ENCODE data around the gene WDR7. TPM values are rescaled to one million over a fixed set of nuclear protein-coding genes. Genes with fewer than 3 reads are reported as not detected.

WDR7 gene
- total RNA-seq, 1 donor from 2014 or later, result 23.1 TPM

DNA sequence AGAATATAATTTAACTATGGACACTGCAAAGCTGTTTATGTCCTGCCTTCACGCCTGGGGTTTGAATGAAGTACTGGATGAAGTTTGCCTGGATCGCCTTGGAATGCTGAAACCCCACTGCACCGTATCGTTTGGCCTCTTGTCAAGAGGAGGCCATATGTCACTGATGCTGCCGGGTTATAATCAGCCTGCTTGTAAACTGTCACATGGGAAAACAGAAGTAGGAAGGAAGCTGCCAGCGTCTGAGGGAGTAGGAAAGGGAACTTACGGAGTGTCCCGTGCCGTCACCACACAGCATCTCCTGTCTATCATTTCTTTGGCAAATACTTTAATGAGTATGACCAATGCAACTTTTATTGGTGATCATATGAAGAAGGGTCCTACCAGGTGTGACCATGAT, 105.8 kb downstream of the WDR7 start:
- ATAC-seq (ENCODE audit: poor library complexity), result no peak
- DNase-seq, result no peak
- intact Hi-C loops (cut with DNase I), result no loop called here

DNA sequence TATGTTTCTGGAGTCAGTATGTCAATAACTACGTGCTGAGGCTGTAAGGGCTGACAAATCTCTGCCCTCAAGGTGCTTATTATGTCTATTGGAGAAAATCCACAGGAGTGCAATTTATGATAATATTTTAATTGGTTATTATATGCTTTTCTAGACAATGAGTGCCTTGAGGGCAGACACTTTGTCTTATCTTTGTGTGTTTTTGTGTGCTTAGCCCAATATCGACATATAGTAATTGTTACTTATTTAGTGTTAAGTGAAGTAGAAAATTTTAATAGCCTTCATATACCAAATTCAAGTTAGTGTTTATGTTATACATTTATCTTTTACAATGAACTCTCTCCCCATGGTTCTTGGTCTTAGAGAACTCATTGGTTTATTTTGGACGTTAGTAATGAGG, 118.9 kb downstream of the WDR7 start:
- ATAC-seq (ENCODE audit: poor library complexity), result no peak
- intact Hi-C loops (cut with DNase I), result no loop called here
- no peak for DNase-seq

DNA sequence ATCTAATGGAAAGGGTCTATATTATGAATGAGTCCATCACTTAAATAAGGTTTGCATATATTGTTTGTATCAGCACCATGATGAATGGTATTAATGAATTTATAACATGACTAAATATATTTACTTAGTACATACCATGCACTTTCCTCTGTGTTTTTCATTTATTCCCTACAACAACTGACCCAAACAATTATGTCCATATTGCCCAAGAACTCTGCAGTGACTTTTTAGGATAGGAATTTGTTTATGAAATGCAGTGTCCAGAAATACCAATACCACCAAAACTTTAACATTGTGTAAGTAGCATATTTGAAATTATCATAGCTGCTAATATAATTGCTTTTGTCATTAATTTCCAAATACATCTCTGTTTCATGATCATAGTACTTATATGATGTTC, 119.7 kb downstream of the WDR7 start:
- ATAC-seq (ENCODE audit: poor library complexity), result no peak
- intact Hi-C loops (cut with DNase I), result no loop called here

DNA sequence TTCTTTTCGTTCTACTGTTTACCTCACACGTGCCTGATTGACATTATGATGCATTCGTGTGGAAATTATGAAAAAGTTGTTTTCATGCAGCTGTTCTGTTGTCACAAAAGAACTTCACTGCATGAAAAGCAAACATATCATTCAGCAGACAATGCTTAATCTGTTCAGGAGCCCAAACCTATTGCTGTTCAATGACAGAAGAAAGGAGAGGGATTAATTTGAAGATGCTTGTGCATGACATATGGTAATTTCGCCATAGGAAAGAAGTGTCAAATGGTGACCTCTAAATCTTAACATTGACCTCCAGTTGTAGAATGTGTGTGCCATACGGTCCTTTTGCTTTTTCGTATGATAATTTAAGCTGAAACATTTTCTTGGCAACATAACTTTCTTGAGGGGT, 124.5 kb downstream of the WDR7 start:
- ATAC-seq (ENCODE audit: poor library complexity) (no peak), DNase-seq (no peak)
- intact Hi-C loops (cut with DNase I), result no loop called here

More for the DNA sequence above, 119.7 kb downstream of the WDR7 start:
- DNase-seq, result no peak

DNA sequence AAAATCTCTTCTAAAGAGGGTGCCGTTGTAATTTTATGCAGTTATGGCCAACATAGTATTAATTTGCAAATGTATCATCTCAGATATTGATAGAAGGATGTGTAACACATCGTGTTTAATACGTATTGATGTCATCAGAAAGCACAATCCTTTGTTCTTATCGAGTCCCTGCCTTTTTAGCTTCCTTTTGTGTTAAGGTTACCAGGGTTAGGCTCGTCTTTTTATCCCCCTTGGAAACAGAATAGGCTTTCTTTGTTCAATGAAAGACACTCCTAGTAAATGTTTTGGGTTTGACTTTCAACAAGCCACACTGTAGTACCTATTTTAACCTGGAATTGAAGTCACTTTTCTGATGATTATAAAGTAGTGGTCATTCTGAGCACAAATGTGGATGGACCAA, 136.2 kb downstream of the WDR7 start:
- DNase-seq (no peak), ATAC-seq (ENCODE audit: poor library complexity) (no peak)
- intact Hi-C loops (cut with DNase I), result no loop called here

DNA sequence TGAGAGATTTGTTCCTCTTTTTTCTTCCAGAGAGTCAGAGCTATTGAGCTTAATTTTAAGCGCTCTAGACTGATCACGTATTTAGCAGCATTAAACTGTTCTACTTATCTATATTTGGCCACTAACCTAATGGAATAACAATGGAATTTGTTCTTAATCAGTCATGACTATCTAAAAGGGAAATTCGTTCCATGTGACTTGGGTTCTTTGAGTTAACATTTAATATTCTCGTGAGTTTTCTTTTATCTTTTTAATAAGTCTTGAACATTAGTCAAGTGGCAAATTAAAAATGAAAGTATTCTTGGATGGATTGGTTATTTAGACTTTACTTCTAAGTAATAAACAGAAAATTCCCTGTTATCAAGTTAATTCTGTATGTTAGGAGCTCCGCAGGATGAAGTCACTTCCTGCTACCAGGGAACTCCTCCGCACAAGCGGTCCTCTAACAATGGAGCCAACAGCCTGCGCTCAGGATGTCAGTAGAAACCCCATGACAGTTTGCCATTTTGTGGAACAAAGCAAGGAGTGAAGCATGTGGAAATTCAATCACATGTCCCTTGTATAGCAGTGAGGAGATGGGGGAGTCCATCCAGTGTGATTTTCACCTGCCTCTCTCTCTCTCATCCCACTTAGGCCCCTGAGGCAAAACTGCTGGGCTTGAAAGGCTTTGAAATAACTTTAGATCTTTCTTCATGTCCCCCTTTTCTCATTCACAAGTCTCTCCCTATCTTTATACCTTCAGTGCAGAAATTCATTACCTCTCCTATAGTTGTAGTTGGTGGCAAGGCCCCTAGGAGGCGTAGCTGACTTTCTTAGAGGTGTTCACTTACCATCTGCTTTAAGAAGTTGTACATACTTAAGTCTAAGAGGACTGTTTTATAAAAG, 138.1 kb downstream of the WDR7 start:
- DNase-seq (no peak), ATAC-seq (ENCODE audit: poor library complexity) (peak; percentile 49)
- intact Hi-C loops (cut with DNase I), result no loop called here

DNA sequence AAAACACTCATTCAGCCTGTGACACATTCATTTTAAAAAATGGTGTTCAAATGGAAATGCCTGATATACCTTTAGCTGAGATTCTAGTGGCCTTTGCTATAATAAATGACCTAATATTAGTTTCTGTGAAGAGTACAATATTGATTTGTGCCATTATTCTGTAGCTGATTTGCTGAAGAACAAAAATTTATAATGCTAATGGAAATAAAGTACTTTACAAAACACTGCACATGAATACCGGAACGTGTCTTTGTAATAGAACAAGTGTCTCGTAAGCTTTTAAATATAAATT, 138.7 kb downstream of the WDR7 start:
- DNase-seq (no peak), ATAC-seq (ENCODE audit: poor library complexity) (no peak)
- intact Hi-C loops (cut with DNase I), result no loop called here

DNA sequence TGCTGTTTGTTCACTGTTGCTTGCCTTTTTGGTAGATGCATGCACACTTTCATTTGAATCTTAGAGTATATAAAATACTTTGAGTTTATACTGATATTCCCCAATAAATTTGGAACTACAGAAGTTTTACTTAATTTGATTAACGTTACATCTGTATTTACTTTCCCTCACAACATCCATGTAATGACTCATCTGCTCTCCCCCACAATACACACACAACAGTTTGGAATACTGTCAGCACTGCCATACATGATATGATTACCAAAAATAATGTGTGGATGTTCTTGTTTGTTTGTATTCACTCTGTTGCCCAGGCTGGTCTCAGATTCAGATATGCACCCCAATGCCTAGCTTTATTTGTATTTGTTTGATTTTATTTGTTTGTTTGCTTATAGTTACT, 144.2 kb downstream of the WDR7 start:
- DNase-seq (no peak), ATAC-seq (ENCODE audit: poor library complexity) (no peak)
- intact Hi-C loops (cut with DNase I), result no loop called here

DNA sequence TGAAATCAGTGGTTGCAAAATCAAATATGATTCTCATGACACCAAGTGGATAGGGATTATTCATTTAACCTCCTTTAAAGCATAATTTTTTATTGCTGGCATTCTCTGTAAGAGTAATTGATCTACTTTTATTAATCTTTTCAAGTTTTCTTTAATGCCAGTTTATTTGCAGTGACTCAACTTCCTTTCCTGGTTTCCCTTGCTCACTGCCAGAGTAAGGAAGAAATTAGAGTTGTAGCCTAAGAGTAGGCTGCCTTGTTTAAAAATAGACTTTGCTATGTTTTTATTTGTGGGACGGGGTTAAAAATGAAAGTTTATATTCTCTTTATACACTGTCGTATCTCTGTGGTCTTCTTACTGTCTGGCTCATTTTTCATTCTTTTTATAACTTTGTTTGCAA, 148.6 kb downstream of the WDR7 start:
- DNase-seq (no peak), ATAC-seq (ENCODE audit: poor library complexity) (no peak)
- intact Hi-C loops (cut with DNase I), result no loop called here

DNA sequence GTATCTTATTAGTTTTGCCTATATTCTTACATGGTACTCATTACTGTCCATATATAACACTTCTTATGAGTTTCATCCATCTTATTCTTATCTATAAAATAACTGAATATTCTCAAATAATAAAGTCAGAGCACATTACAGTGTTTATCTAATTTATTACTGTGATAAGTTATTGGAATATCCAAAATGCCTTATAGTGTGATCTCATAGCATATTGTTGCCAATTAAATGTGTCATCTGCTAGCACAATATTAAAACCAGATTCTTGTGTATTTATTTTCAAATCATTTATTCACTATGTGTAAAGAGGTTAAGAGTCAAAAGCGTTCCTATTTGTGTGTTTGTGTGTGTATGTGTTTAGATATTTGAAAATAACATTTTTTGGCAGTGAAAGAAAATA, 151.9 kb downstream of the WDR7 start:
- no peak for DNase-seq
- intact Hi-C loops (cut with DNase I), result no loop called here
- no peak for ATAC-seq (ENCODE audit: poor library complexity)

DNA sequence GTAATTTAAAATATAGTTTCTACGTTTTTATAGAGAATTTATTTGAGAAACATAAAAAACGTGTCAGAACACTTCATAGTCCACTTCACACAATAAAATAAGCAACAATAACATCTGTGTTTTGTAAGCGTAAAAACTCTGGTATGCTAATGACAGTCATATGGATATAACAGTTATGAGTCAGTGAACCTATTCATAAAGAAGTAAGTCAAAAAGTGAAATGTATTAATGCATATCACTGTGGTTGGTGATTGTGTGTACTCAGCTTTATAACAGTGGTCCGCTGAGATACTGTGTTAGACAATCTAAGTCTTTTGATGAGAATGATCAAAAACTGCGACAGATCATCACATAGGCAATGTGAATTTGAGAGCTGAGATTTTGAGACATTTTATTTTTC, 153.2 kb downstream of the WDR7 start:
- intact Hi-C loops (cut with DNase I), result no loop called here
- ATAC-seq (ENCODE audit: poor library complexity), result no peak
- no peak for DNase-seq

DNA sequence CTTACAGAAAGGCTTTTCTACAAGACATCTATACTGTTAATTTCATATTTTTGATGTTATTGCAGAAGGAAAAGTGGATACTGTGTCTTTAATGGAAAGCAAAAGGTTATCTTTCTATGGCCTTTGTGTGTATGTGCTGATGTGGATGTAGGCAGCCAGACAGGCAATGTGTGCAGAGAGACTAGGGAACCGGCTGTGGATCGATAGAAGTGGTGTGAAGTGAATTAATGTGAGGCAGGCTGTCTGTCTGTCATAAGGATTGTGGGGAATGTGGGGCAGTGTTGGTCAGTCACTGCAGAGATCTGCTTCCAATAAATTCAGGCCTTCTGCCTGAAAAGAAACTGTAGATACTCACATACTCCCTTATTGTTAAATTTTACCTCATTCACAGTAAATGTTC, 156.7 kb downstream of the WDR7 start:
- intact Hi-C loops (cut with DNase I), result no loop called here
- DNase-seq (no peak), ATAC-seq (ENCODE audit: poor library complexity) (no peak)

DNA sequence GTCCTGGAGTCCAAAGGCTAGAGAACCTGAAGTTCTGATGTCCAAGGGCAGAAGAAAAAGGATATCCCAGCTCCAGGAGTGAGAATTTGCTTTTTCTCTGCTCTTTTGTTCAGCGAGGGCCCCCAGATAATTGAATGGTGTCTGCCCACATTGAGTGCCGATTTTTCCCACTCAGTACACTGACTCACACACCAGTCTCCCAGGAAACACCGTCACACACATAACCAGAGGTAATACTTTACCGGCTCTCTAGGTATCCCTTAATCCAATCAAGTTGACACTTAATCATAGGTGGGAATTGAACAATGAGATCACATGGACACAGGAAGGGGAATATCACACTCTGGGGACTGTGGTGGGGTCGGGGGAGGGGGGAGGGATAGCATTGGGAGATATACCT, 161.5 kb downstream of the WDR7 start:
- intact Hi-C loops (cut with DNase I), result no loop called here
- DNase-seq, result no peak
- no peak for ATAC-seq (ENCODE audit: poor library complexity)

DNA sequence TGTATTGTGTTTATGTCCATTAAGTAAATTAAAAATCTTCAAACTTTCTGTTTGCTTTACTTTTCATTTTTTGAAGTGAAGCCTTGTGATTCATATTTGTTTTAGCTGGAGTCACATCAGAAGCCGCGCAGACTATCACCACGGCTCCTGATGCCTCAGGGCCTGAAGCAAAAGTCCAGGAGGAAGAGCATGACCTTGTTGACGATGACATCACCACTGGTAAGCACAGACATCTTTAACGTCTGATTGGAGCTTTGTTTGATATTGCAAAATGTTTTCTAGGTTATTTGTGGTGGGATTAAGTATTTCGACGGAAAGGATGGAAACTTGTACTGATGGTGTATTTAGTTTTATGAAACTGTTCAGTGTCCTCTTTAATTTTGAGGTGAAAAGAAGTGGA, 164.8 kb downstream of the WDR7 start:
- ATAC-seq (ENCODE audit: poor library complexity), result no peak
- no peak for DNase-seq
- intact Hi-C loops (cut with DNase I), result no loop called here

DNA sequence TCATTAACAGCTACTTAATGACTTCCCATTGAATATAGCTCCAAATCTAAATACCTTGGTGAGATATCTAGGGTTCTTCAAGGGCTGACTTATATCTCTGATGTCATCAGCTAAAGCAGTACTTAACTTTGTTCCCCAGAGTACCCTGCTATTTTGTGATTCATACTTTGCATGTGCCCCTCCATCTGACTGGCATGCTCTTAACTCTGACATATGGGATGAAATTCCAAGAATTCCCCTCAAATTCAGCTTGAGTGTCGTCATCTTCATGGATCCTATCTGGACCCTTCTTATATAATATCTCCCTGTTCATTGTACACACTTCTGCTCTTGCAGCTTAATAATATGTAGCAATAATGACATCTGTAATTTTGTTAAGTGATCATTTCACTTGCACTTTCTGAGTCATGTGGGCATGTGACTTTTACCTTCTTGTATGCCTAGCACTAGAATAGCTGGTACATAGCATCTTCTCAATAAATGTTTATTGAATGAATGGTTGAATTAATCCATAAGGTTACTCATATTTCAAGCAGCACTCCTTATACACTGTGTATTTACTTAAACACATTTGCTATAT, 172.9 kb downstream of the WDR7 start:
- intact Hi-C loops (cut with DNase I), result no loop called here
- DNase-seq, result no peak
- no peak for ATAC-seq (ENCODE audit: poor library complexity)

DNA sequence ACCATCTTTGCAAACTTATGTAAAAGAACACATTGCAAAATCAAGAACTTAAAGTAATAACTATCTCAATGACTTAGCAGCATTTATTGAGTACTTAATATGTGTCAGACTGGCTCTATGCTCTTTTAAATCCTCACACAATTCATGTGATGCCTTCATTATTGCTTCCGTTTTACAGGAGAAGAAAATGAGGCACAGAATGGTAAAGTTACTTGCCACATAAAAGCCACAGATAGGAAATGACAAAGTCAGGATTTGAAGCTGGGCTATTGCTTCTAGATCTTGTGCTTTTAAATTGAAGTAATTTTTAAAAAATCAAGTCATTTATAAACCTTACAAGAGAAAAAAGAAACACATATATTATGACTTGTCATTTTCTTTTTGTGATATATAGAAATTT, 174.2 kb downstream of the WDR7 start:
- intact Hi-C loops (cut with DNase I), result no loop called here
- no peak for ATAC-seq (ENCODE audit: poor library complexity)
- DNase-seq, result no peak

DNA sequence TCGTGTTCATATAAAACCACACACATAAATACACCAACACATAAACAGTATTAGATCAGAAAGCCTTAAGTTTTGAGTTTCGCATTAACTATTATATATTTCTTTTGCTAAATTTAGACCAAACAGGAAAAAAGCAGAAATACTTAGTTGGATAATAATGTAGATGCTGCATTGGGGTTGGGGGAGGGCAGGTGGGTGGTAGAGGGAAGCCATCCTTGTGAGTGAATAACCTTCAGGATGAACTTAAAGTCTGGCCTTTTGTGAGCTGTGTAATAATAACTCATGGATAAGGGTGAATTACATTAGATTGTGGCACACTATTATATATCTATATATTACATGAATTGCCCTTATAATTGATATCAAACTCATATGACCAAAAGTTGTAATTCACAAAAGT, 174.7 kb downstream of the WDR7 start:
- no peak for ATAC-seq (ENCODE audit: poor library complexity)
- intact Hi-C loops (cut with DNase I), result no loop called here

DNA sequence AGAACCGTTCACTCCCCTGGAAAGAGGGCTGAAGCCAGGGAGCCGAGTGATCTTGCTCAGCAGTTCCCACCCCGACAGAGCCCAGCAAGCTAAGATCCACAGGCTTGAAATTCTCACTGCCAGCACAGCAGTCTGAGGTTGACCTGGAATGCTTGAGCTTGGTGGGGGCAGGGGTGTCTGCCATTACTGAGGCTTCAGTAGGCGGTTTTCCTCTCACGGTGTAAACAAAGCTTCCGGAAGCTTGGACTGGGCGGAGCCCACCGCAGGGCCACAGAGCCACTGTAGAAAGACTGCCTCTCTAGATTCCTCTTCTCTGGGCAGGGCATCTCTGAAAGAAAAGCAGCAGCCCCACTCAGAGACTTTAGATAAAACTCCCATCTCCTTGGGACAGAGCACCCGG, 180.8 kb downstream of the WDR7 start:
- DNase-seq, result no peak
- no peak for ATAC-seq (ENCODE audit: poor library complexity)
- intact Hi-C loops (cut with DNase I), result no loop called here

More for the DNA sequence above, 174.7 kb downstream of the WDR7 start:
- no peak for DNase-seq

DNA sequence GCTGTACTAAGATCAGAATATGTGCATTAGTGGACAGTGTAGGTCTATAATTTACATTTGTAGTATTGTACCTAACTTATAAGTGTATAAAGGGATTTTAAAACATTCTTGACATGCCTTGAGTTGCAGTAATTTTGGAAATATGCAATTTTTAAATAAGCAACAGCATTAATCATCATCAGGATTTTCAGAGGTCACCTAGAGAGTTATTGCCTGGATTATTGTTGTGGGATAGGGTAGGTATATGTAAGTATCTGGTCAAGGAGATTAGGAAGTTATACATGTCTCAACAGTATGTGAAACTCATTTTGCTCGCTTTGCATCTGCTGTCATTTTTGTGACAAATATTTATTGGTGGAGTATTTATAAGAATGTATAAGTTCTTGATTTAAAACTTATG, 184.2 kb downstream of the WDR7 start:
- ATAC-seq (ENCODE audit: poor library complexity) (no peak), DNase-seq (no peak)
- intact Hi-C loops (cut with DNase I), result no loop called here

DNA sequence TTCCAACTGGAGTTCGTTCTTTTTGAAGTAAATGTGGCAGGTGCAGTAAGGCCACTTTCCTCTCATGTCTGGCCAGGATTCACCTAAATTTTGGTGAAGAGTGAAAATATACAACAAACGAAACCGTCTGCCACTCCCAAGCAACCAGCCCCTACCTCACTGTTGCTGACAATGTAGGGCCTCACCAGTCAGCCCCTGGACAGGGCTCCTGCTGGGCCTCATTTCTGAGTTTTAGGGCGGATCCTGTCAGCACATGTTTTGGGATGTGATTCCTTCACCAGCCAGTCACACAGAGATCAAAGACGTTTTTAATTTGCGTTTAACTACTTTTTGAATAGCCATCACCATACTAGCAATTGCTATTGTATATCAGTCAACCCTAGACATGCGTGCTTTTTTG, 185.0 kb downstream of the WDR7 start:
- ATAC-seq (ENCODE audit: poor library complexity), result no peak
- intact Hi-C loops (cut with DNase I), result no loop called here
- DNase-seq, result no peak

DNA sequence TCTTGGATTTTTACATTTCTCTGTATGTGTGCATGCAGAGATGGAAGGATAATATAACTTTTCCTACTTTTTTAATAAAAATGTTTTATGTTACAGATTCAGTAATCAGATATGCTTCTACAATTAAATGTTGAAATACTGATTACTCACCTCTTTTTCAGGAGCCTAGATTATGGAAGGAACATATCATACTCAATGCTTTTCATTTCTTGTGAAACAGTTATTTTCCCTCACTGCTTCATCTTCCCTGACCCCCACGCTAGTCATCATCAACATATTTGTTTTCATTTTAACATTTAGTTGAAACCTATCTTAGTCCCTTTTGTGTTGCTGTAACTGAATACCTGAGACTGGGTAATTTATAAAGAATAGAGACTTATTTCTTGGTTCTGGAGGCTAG, 190.7 kb downstream of the WDR7 start:
- intact Hi-C loops (cut with DNase I), result no loop called here
- ATAC-seq (ENCODE audit: poor library complexity), result no peak
- DNase-seq, result no peak

All from Right ventricle myocardium superior (tissue), 1 donor.